ENCODE data around the gene KLHL30.

- no peak for TF ChIP-seq CTCF (optimal IDR thresholded peaks at IDR 0.05 in 1 of 3, IDR thresholded peaks at IDR 0.05 in 1 of 3, conservative IDR thresholded peaks at IDR 0.05 in 1 of 3; ENCODE audit: extremely low read depth in 1 of 3, insufficient read depth in 2 of 3, low read length in 3 of 3)
- no peak for TF ChIP-seq EZH2 (IDR thresholded peaks at IDR 0.05; ENCODE audit: low read length)
Measured at GRCh38 chr2:238105506-238106338, 32.7 kb upstream of the KLHL30 start.
